HS-5 (cell line): ENCODE data around the gene SCN4B.

Experiments
- DNase-seq: peaks from one replicate; pipeline ENCODE4 v3.0.0-alpha.2; 2012; ENCODE audit warnings: low read depth

The SCN4B gene

DNA sequence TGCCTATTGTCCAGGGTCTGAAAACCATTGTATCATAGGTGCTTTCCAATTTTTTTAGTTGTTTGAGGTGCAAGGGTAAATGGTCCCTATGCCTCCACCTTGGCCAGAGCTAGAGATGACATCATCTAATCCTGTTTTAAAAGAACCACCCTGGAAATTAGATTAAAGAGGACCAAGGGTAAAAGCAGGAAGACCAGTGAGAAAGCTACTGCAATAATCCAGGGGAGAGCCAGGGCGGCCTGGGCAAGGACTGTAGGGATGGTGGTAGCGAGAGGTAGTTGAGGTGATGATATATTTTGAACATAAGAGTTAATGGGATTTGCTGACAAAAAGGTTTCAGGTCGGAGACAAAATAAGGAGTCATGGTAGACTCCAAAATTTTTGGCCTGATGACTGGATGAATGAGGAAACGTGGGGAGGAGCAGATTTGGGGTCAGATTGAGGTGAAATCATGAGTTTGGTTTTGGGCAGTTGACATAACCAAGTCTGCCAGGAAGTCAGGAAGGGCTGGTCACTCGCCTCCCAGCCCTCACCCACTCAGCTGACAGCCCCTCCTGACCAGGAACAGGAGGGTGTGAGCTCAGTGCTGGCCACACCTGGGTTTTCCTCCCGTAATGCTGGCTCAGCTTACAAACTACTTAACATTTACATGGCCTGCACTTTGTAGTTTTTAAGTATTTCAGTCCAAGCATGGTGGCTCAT is 23.0 kb downstream of the SCN4B start:
- DNase-seq = no peak

GRCh38 chr11:118128721-118129470 is 23.7 kb downstream of the SCN4B start:
- DNase-seq = no peak

DNA sequence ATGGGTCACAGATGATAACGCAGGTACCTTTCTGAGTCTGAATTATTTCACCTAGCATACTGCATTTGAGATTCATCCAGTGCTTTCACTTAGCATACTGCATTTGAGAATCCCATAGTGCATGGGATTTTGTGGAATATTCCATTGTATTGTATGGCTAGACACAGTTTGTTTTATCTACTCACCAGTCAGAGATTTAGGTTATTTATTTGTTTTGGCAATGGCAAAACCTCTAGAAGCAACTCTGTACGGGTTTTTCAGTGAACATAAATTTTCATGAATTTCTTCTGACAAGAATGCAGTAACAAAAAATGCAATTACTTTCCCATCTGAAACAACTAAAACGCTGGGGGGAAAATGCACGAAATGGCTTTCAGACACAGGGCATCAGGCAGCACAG is 24.3 kb downstream of the SCN4B start:
- no peak for DNase-seq

DNA sequence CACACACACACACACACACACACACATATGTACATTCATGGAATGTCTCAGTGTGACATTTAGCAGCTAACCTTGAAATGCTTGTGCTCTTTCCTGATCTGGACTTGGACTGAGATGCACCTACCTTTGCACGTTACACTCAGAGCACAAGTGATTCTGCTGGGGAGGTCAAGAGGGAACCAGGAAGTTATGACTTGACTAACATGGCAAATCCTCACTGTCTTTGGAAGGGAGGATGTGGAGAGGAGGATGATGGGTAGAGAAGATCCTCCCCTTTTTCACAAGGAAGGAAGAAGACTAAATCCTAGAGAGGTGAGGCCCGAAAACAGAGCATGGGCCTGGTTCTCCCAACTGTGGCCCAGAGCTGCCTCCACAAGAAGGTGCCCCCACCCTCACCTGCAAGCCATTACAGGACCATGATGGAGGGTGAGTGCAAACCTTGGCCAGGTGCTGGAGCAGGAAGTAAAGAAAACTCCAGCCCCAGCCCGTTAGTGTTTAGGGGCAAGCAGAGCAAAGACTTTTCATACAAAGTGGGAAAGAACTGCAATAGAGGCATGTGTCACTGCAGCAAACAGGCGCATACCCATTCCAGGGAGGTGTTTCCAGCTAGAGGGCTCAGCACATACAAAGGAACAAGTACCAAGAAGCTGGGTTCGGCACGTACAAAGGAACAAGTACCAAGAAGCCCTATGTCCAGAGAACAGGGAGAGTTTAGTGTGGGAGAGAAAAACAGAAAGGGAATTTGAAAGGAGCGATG is 26.4 kb downstream of the SCN4B start:
- no peak for DNase-seq

GRCh38 chr11:118124929-118125535 is 27.6 kb downstream of the SCN4B start:
- DNase-seq = no peak

GRCh38 chr11:118120793-118121192 is 31.8 kb downstream of the SCN4B start:
- no peak for DNase-seq

- no peak for DNase-seq
These were observed 34.6 kb downstream of the SCN4B start for GRCh38 chr11:118117790-118118601.

DNA sequence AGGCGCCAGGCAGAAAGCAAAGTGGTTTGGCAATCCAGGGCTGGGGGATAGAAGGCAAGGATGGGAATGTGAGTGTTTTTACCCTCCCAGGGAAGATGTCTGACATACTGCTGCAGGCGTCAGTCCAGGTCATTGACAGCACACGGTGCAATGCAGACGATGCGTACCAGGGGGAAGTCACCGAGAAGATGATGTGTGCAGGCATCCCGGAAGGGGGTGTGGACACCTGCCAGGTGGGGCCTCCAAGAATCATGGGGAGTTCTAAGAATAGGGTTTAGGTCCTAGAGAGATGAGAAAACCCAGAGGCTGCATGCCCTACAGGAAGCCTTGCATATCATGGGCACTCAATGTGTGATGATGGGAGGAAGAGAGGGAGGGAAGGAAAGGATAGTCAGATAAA is 37.6 kb downstream of the SCN4B start:
- DNase-seq = no peak

GRCh38 chr11:118114266-118114665 is 38.4 kb downstream of the SCN4B start:
- no peak for DNase-seq

GRCh38 chr11:118112711-118113430 is 39.8 kb downstream of the SCN4B start:
- DNase-seq = no peak

DNA sequence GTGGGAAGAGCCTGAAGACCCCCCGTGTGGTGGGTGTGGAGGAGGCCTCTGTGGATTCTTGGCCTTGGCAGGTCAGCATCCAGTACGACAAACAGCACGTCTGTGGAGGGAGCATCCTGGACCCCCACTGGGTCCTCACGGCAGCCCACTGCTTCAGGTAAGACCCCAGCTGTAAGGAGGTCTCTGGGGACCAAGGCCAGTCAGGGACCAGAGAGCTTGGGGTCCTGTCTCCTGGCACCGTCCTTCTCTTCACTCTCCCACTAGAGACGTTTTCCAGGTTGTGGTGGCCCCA is 40.9 kb downstream of the SCN4B start:
- DNase-seq = no peak

GRCh38 chr11:118111019-118111743 is 41.4 kb downstream of the SCN4B start:
- no peak for DNase-seq

DNA sequence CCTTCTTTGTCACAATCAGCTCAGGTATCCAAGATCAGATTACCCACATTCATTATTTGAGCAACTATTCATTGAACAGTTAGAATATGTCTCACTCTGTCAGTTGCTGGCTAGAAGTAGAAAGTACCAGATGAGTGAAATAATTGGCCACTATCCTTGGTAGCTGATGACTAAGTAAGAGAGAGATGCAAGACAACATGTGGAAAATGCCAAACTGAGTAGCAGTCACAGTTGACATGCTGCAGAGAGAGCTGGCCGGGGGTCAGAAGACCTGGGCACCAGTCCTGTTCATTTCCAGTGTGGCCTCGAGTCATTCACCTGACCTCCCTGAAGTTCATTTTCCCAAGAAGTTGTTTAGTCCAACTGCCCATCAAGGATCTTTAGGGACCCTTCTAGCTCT is 43.4 kb downstream of the SCN4B start:
- peak; percentile 28 for DNase-seq

DNA sequence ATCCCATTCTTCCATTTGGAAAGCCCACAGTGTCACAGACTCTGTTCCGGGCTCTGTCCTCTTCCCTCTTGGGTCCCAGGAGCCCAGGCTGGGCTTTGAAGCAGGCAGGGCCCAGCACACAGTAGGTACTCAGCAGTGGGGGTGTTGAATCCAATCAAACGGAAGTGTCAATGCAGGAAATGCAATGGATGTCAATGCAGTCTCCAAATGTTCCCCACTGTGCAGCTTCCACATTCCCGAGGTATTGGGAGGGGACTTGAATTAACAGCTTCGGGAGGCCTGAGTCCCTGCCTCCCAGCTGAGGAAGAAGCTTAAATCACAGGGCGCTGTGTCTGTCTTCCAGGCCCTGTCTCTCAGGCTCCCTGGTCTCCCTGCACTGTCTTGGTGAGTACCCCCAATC is 44.1 kb downstream of the SCN4B start:
- no peak for DNase-seq

- peak; percentile 15 for DNase-seq
These were observed 45.8 kb downstream of the SCN4B start for GRCh38 chr11:118106789-118107335.

DNA sequence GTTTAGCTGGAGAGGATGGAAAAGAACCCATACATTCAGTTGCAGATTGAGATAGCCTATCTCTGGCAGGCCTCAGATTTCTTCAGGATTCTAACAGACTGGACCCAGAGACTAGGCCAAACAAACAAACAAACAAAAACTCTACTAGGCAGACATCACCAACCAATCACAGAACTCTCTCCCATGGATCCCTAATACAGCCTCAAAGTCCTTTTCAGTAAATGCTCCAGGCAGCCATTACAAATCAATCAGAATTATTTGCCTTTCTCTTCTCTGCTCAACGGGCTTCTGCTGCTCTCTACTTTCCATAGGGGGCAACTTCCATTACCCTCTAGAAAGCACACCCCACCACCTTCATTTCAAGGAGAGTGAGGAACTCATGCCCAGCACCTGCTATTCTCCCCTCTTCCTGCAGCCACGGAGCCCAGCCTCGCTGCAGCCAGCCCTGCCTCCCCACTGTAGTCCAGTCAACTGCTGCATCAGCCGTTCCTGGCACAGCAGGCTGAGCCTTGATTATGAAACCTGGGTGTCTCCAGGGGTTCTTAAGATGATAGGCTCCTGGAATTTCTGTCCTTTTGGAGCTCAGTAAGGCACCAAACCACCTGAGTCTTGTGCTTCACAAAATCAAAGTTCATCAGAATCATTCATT is 46.8 kb downstream of the SCN4B start:
- DNase-seq = no peak

GRCh38 chr11:118104491-118104890 is 48.1 kb downstream of the SCN4B start:
- no peak for DNase-seq

- DNase-seq = no peak
These were observed 49.8 kb downstream of the SCN4B start for GRCh38 chr11:118102721-118103261.

DNA sequence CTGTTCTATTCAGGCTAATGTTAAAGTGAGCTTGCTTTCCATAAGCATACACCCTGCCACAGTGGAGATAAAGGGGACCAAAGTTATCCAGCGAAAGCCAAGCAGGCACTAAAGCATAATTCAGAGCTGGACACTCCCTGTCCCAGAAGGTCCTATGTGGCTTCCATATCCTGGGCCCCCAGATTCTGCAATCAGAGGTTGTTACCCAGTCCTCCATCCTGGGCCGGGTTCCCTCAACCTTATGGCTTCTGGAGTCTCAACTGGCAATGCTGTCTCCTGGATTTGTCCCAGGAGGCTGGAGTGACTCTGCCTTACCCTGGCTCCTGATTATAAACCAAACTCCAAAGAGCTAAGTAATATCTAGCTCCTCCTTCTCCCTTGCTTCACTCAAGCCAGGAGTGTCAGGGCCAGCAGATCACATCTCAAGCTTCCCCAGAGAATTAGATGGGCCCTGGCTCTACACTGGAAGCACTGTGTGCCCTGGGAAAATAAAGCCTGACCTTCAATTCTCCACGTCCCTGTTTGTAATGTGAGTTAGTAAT is 51.9 kb downstream of the SCN4B start:
- DNase-seq = no peak
